Measurements from ENCODE around the gene ZNF136. TPM values are rescaled to one million over a fixed set of nuclear protein-coding genes. Genes with fewer than 3 reads are reported as not detected.

ZNF136 gene
- total and polyA plus RNA-seq, 9 of the 15 experiments (the other 6 are each of a cell fraction or from before 2014, with no cell fraction given), result 1.0 to 5.3 (median 3.1) TPM

DNA sequence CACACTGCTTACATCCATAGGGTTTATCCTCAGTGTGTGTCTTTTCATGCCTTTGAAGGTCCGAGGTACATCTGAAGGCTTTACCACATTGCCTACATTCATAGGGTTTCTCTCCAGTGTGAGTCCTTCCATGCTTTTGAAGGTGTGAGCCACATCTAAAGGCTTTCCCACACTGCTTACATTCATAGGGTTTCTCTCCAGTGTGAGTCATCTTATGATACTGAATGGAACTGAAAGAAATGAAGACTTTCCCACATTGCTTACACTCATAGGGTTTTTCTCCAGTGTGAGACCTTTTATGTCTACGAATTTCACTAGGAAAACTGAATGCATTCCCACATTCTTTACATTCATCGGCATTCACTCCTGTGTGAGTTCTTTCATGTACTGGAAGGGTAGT lies 29.8 kb upstream of the ZNF136 start:
- no TSS peak for BruUV-seq (replicated peaks)
- H3K9me1 ChIP-seq (ENCODE audit: control insufficient read depth, insufficient read depth, low read length), result no peaks in the 10 kb centered on the region
- no peak overlapping the region for H3K27ac ChIP-seq (ENCODE audit: extremely low read depth, low read depth, low read length)
- ChIA-PET POLR2A (no interaction called here), CTCF (ENCODE audit: low intra/inter-chr PET ratio) (no interaction called here)
- FAIRE-seq, result no peak
- no peaks in the 10 kb centered on the region for H3K4me1 ChIP-seq (replicated peaks in 1 of 2; ENCODE audit: control insufficient read depth in 2 of 2, insufficient read depth in 2 of 2, low read length in 2 of 2)
- H4K20me1 ChIP-seq (replicated peaks; ENCODE audit: control insufficient read depth, insufficient read depth, low read length), result no peaks in the 10 kb centered on the region
- H3K4me3 ChIP-seq, result no peak overlapping the region
- in situ Hi-C loops (cut with MboI) (no loop called here), intact Hi-C loops (cut with micrococcal nuclease) (no loop called here)
- no peak overlapping the region for H2AFZ ChIP-seq (ENCODE audit: low read depth, low read length)
- no peak overlapping the region for H3K9ac ChIP-seq (ENCODE audit: insufficient read depth in 1 of 2, low read depth in 2 of 2, low read length in 2 of 2)
- H3K9me3 ChIP-seq (replicated peaks; ENCODE audit: control insufficient read depth, insufficient read depth, low read depth, low read length), result peaks cover 13% of the 10 kb centered on the region
- no peak overlapping the region for H3K4me2 ChIP-seq (ENCODE audit: insufficient read depth, low read length)
- H3K27me3 ChIP-seq (ENCODE audit: control insufficient read depth in 2 of 2, insufficient read depth in 2 of 2, low read length in 2 of 2), result no peaks in the 10 kb centered on the region
- no peak for DNase-seq (ENCODE audit: extremely low read depth in 1 of 4, low spot score in 3 of 4)
- peaks cover 27% of the 10 kb centered on the region; the same call in 2 of the 3 replicates for H3K36me3 ChIP-seq (ENCODE audit: control insufficient read depth, insufficient read depth, low read length)
- no peaks in the 10 kb centered on the region for H3K79me2 ChIP-seq (ENCODE audit: control insufficient read depth, insufficient read depth, low read length)
- 60% methylated on average over 2 of the region's 3 CpGs for WGBS (ENCODE audit: insufficient coverage, low coverage, missing lambda C conversion rate)
- no peak for ATAC-seq
- peak in 1 of 2 experiments; percentile 76; a peak in 1 of 3 replicates for TF ChIP-seq CBX3 (IDR thresholded peaks at IDR 0.05; ENCODE audit: borderline replicate concordance in 1 of 2, low read length in 2 of 2)
- TF ChIP-seq TRIM24 (IDR thresholded peaks at IDR 0.05), result peak in 1 of 2 experiments; percentile 55; a peak in 1 of 4 replicates
- no peak for TF ChIP-seq HDAC1 (IDR thresholded peaks at IDR 0.05)
- TF ChIP-seq, protein P1, sequence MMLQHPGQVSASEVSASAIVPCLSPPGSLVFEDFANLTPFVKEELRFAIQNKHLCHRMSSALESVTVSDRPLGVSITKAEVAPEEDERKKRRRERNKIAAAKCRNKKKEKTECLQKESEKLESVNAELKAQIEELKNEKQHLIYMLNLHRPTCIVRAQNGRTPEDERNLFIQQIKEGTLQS (IDR thresholded peaks at IDR 0.05), result peak; percentile 55
- TF ChIP-seq, protein P1 (CRISPR knock-in tag; conservative IDR thresholded peaks at IDR 0.05), result no peak
- TF ChIP-seq TRIM28 (IDR thresholded peaks at IDR 0.05), result peak; percentile 88
- TF ChIP-seq ZNF75A (CRISPR knock-in tag; IDR thresholded peaks at IDR 0.05), result peak; percentile 98
- no peak for TF ChIP-seq ZNF551 (CRISPR knock-in tag; IDR thresholded peaks at IDR 0.05)
- TF ChIP-seq FOSL1 (tag; conservative IDR thresholded peaks at IDR 0.05), result peak; percentile 44; the same call in 1 of the 2 replicates
- 0 out of 2 replicates have a peak, but pooled peaks have one; percentile 43 for TF ChIP-seq CBX1 (IDR thresholded peaks at IDR 0.05; ENCODE audit: low read depth)
- TF ChIP-seq, protein P2, sequence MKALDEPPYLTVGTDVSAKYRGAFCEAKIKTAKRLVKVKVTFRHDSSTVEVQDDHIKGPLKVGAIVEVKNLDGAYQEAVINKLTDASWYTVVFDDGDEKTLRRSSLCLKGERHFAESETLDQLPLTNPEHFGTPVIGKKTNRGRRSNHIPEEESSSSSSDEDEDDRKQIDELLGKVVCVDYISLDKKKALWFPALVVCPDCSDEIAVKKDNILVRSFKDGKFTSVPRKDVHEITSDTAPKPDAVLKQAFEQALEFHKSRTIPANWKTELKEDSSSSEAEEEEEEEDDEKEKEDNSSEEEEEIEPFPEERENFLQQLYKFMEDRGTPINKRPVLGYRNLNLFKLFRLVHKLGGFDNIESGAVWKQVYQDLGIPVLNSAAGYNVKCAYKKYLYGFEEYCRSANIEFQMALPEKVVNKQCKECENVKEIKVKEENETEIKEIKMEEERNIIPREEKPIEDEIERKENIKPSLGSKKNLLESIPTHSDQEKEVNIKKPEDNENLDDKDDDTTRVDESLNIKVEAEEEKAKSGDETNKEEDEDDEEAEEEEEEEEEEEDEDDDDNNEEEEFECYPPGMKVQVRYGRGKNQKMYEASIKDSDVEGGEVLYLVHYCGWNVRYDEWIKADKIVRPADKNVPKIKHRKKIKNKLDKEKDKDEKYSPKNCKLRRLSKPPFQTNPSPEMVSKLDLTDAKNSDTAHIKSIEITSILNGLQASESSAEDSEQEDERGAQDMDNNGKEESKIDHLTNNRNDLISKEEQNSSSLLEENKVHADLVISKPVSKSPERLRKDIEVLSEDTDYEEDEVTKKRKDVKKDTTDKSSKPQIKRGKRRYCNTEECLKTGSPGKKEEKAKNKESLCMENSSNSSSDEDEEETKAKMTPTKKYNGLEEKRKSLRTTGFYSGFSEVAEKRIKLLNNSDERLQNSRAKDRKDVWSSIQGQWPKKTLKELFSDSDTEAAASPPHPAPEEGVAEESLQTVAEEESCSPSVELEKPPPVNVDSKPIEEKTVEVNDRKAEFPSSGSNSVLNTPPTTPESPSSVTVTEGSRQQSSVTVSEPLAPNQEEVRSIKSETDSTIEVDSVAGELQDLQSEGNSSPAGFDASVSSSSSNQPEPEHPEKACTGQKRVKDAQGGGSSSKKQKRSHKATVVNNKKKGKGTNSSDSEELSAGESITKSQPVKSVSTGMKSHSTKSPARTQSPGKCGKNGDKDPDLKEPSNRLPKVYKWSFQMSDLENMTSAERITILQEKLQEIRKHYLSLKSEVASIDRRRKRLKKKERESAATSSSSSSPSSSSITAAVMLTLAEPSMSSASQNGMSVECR (CRISPR knock-in tag; IDR thresholded peaks at IDR 0.05), result no peak
- TF ChIP-seq, protein P3, sequence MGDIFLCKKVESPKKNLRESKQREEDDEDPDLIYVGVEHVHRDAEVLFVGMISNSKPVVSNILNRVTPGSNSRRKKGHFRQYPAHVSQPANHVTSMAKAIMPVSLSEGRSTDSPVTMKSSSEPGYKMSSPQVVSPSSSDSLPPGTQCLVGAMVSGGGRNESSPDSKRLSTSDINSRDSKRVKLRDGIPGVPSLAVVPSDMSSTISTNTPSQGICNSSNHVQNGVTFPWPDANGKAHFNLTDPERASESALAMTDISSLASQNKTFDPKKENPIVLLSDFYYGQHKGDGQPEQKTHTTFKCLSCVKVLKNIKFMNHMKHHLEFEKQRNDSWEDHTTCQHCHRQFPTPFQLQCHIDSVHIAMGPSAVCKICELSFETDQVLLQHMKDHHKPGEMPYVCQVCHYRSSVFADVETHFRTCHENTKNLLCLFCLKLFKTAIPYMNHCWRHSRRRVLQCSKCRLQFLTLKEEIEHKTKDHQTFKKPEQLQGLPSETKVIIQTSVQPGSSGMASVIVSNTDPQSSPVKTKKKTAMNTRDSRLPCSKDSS (IDR thresholded peaks at IDR 0.05; ENCODE audit: low read depth, partially characterized antibody), result peak; percentile 93
- 0 out of 2 replicates have a peak, but pooled peaks have one; percentile 17 for TF ChIP-seq TEAD4 (IDR thresholded peaks at IDR 0.05; ENCODE audit: low read length)
- TF ChIP-seq TEAD4 (CRISPR knock-in tag; IDR thresholded peaks at IDR 0.05; ENCODE audit: borderline replicate concordance), result no peak
- no peak for TF ChIP-seq PCBP1 (IDR thresholded peaks at IDR 0.05; ENCODE audit: low read depth, low read length, poor library complexity, severe bottlenecking)
- peak; percentile 37; the same call in 1 of the 2 replicates for TF ChIP-seq SOX6 (IDR thresholded peaks at IDR 0.05)
- TF ChIP-seq ZEB2 (IDR thresholded peaks at IDR 0.05), result peak; percentile 76
- TF ChIP-seq FOXA3 (CRISPR knock-in tag; conservative IDR thresholded peaks at IDR 0.05 in 1 of 2, IDR thresholded peaks at IDR 0.05 in 1 of 2), result no peak

All from K562 (cell line).